Renal cortex interstitium (tissue), 11 donors: ENCODE results near the gene ETS1. TPM values are rescaled to one million over a fixed set of nuclear protein-coding genes. Genes with fewer than 3 reads are reported as not detected.

Experiments used
- DNase-seq, 11 donors: peaks; one replicate each; pipeline ENCODE4 v3.0.0-alpha.2; 2013; ENCODE audit warnings: low read depth in 9 of 11, low spot score in 4 of 11; ENCODE audit errors: extremely low read depth in 1 of 11
- polyA plus RNA-seq, 3 donors: library from polyadenylated mRNA; unstranded; fragments of 120-200 nt; gene quantifications; one replicate each; pipeline ENCODE4 v1.2.1, GENCODE V29; 2013; ENCODE audit not compliant: insufficient read length in 3 of 3

The ETS1 gene
- polyA plus RNA-seq, 3 donors = 64.5 to 84.2 (median 74.3) TPM

DNA sequence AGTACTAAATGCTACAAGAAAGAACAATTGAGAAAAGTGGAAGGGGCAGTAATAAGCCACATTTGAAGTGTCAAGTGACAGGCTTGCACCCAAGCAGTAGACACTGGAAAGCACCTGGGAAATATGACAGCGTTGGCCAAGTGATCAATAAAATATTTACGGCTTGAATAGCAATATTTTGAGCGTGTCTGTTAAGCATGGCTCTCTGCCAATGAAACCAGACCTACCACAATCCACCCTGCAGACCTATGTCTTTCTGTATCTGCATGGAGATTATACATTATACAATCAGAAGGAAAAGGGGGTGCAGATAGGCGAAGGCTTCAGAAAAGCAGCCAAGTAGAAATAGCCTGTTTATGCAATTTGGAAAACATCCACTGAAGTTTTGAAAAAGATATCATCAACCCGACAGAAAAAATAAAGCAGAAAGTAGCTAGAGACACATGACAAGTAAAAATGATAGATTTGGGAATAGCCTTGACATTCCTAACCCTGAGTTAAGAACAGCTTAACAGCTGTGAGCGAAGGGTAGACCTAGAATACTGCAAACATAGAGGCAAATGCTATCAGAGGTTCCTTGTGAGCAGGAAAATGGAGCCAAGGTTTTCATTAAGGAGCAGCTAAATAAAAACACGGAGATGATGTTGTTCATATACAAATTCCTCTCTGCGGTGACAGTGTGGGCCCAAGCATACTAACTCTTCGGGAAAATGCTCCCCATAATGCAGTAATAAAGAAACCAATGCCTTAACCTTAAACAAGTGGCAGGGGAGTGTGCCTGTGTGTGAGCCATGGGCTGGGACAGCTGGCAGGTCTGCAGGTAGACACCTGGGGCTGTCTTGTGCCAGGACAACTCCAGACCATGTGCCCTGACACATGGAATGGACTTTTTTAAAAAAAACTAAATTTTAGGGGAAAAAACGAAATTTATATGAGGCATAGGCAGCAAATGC, 71.3 kb downstream of the ETS1 start:
- DNase-seq = no peak

DNA sequence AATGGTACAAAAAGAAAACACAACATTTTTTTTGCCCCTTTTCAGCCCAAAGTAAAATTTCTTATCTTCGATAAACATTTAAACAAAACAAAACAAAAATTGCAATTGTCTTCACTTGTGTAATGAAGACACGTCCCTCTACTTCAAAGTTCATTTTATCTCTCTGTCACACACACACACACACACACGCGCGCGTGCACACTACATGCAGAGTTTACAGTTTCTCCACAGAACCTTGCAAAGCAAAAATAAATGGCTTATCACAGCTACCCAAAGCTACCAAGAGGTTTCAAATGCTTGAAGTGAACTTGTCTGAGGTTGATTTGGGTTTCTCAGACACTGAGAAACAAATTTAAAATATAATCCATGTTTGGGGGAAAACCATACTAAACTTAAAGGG, 72.3 kb downstream of the ETS1 start:
- DNase-seq = no peak

GRCh38 chr11:128513915-128514681, 73.3 kb downstream of the ETS1 start:
- no peak for DNase-seq

- DNase-seq = no peak
Measured at GRCh38 chr11:128512474-128512996, 74.8 kb downstream of the ETS1 start.

- DNase-seq = no peak
Measured at GRCh38 chr11:128511712-128512111, 75.6 kb downstream of the ETS1 start.

DNA sequence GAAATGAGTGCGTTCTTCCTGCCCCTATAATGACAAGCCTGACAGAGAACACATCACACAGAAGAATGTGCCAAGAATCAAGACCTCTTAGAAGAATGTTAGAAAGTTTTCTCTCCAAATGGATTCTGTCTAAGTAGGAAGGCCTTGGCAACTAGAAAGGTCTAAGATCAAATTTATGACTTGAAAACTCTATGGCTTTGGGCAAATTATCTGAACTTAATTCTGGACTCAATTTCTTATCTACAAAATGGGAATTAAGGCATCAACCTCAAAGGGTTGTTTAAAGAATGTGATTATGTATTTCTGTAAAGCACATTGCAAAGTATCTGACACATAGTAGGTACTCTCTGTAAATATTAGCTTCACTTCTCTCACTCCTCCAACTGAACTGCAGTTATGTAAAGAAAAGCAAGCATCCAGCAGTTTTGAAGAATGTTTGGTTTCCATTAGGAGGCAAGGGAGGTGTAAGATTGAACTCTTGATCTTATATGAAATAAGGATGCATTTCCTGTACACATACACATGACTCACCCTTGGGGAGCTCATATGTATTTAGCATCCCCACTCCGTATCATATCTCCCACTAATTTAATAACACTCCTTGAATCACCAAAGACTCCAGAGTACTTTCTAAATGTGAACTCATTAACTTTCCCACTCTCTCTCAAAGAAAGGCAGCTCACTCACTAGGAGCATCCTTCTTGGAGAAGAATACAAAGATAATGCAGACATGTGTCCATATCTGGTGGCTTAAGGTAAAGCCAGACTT, 77.6 kb downstream of the ETS1 start:
- DNase-seq = no peak

DNA sequence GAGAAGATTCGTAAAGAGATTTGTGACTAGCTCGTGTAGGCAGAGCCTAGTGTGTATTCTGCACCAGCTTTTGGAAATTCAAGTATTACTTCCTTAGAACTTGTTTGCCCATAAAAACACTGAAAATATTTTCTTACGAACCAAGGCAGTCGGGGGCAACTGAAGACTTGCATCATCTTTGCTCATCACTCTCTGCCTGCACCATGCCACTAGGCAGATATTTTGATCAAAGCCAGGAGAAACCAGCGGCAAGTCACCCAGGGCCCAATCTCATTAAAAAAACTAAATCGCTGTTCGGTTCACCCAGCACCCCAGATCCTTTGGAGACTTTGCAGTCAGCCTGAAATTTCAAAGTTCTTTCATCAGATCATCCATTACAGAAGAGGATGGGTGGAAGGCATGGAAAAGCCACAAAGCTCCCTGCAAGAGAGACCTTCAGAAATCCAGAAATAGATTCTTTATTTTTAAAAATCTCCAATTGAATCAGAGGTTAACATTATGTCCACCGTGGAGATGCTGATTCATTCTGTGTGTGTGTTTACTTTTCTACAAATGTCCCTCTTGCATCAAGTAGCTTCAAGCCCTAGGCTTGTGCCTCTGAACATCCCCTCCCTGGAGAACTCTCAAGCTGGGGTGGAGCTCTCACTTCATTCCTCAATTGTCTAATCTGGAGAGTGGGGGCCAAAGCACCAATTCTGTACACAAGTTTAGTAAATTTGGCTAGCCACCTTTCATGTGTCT, 78.4 kb downstream of the ETS1 start:
- DNase-seq = no peak

DNA sequence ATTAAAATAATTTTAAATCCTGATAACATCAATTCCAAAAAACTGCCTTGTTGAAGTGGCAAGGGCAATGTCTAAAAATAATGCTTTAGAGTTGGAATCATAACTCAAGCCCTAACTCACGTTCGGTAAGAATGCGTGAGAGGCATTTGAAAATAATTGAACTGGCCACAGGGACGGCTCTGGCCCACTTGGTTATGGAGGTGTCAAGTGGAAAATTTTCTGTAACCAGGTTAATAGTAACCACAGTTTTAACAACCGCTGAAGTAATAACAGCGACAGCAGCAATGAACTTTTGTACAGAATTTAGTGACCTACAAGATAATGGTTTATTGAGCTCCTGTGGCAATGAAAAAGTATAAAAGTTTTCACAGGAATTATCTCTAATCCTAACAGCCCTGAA, 79.4 kb downstream of the ETS1 start:
- DNase-seq = no peak

GRCh38 chr11:128506999-128507611, 80.3 kb downstream of the ETS1 start:
- DNase-seq = peak in 1 of 11 donors; percentile 47

DNA sequence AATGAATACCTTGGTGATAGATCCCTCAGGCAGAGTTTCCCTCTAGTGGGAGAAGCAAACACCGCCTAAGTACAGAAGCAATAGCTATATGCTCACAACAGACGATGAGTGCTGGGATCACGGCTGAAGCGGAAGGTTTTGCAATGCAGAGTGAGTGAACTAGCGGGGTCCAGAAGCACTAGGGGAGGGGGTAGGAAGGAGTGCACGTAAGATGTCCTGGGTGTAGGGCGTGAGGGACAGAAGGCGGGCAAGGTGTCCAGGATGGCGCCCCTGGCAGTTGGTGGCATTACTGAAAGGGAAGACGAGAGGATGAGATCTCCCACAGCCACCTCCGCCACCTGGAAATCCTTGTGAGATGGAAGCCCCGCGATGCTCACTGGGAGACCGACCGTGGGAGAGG, 81.0 kb downstream of the ETS1 start:
- DNase-seq = no peak

- no peak for DNase-seq
Measured at GRCh38 chr11:128505449-128506065, 81.8 kb downstream of the ETS1 start.

GRCh38 chr11:128504486-128504885, 82.9 kb downstream of the ETS1 start:
- no peak for DNase-seq

GRCh38 chr11:128503245-128503991, 83.9 kb downstream of the ETS1 start:
- DNase-seq = no peak

GRCh38 chr11:128502726-128503125, 84.6 kb downstream of the ETS1 start:
- DNase-seq = no peak

DNA sequence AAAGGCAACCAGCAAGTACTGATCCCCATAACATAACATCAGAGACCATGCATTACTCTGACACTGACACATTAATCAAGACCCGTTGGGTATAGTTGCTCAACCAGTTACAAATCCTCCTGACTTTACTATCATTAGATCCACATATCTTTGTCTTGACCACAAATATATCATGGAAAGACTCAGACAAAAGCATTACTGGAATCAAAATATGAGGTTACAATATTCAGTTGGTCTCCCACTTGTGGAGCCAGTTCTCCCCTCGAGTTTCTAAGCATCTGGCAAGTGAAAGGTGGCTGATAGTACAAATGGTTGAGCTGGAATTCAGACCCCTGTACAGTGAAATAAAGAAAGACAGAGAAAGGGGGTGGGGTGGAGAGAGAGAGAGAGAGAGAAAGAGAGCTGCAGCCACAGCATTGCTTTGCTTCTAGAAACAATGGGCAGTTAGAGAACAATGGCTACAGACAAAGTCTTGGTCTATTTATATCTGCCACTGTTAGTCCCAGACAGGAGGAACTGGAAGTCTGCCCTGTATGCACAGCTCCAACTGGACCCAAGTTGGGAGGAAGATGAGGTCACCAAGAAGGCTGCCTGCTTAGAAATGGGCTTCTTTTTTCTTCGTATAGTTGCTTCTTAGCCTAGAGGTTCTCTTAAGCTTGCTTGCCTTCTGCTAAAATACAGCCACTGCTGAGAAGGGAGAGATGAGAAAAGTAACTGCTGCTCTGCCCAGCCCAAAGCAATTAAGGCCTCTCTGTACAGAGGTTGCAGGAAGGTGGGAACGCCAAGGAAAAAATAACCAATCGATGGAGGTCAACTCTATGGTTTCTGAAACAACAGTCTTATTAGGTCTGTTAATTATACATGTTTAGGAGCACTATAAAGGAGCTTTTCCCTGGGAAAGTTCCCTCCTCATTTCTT, 85.5 kb downstream of the ETS1 start:
- DNase-seq = no peak

- no peak for DNase-seq
Measured at GRCh38 chr11:128501008-128501407, 86.3 kb downstream of the ETS1 start.
